Measurements from ENCODE around the gene PLCB1. TPM values are rescaled to one million over a fixed set of nuclear protein-coding genes. Genes with fewer than 3 reads are reported as not detected.
A peak's percentile ranks its signal among the peaks of the same experiment; 100 is the strongest.

Gene PLCB1
- total RNA-seq, 1 experiment from 2014 or later, result 4.4 TPM

DNA sequence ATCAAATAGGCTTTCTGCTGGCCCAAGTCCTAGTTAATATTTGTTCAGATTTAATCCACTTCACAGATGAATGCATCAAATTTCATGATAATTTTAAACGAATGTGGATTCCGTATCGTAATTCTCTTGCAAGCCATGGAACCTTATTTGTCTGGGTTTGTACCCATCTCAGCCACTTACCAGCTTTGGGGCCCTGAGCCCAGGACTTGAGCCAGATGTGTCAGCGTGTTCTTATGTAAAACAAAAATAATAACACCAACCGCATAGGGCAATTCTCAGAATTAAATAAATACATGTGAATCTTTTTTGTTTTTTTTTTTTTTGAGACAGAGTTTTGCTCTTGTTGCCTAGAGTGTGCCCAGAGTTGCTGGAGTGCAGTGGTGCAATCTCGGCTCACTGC lies 654.3 kb downstream of the PLCB1 start:
- Histone ChIP-seq H2AFZ (ENCODE audit: low read length) (no peak overlapping the region), H4K20me1 (ENCODE audit: low read length) (no peaks in the 10 kb centered on the region), H3K36me3 (ENCODE audit: low read depth, low read length) (no peaks in the 10 kb centered on the region), H3K4me1 (ENCODE audit: insufficient read depth, low read length) (no peaks in the 10 kb centered on the region), H3K4me2 (ENCODE audit: low read length) (no peak overlapping the region), H3K9me3 (ENCODE audit: low read length) (no peaks in the 10 kb centered on the region), H3F3A (ENCODE audit: low read length, unreplicated experiment) (no peaks in the 10 kb centered on the region), H3K79me2 (ENCODE audit: low read length) (no peaks in the 10 kb centered on the region), H3K9ac (ENCODE audit: low read length) (no peak overlapping the region), H3K27ac (ENCODE audit: low read length) (no peak overlapping the region), H3K9me2 (replicated peaks; ENCODE audit: low read length) (no peaks in the 10 kb centered on the region), H3K4me3 (ENCODE audit: low read length) (no peak overlapping the region), H3K27me3 (ENCODE audit: low read length) (no peaks in the 10 kb centered on the region)
- POLR2A ChIA-PET (ENCODE audit: unreplicated experiment), result no interaction called here
- no TSS peak for BruUV-seq (replicated peaks)
- intact Hi-C loops (cut with micrococcal nuclease), result no loop called here
- ATAC-seq (no peak), DNase-seq (no peak)
- CTCF ChIA-PET, result no interaction called here
- TF ChIP-seq, protein P1, sequence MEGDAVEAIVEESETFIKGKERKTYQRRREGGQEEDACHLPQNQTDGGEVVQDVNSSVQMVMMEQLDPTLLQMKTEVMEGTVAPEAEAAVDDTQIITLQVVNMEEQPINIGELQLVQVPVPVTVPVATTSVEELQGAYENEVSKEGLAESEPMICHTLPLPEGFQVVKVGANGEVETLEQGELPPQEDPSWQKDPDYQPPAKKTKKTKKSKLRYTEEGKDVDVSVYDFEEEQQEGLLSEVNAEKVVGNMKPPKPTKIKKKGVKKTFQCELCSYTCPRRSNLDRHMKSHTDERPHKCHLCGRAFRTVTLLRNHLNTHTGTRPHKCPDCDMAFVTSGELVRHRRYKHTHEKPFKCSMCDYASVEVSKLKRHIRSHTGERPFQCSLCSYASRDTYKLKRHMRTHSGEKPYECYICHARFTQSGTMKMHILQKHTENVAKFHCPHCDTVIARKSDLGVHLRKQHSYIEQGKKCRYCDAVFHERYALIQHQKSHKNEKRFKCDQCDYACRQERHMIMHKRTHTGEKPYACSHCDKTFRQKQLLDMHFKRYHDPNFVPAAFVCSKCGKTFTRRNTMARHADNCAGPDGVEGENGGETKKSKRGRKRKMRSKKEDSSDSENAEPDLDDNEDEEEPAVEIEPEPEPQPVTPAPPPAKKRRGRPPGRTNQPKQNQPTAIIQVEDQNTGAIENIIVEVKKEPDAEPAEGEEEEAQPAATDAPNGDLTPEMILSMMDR (conservative IDR thresholded peaks at IDR 0.05; ENCODE audit: low read depth, low read length), result no peak
- TF ChIP-seq EZH2phosphoT487 (IDR thresholded peaks at IDR 0.05; ENCODE audit: borderline replicate concordance, low read length) (no peak), EZH2 (IDR thresholded peaks at IDR 0.05; ENCODE audit: low read length, unreplicated experiment) (no peak)

DNA sequence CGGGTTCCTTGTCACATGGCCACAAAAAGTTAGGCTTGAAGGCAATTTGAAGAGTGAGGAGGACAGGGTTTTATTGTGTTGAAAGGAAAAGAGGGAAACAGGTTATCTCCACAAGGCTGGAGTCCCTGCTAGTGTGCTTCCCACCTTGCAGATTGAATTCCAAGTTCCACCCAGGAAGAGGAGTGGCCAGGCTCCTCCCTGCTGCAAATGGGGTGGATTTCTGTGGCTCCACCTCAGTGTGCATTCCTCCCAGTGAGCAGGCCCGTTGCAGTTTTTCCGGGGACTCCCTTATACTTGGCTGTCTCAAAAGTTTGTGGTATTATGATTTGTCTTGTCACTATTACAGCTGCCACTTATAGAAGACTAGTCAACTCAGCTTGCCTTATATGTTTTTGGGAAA lies 655.0 kb downstream of the PLCB1 start:
- Histone ChIP-seq H3K79me2 (ENCODE audit: low read length) (no peaks in the 10 kb centered on the region), H3K36me3 (ENCODE audit: low read depth, low read length) (no peaks in the 10 kb centered on the region), H4K20me1 (ENCODE audit: low read length) (no peaks in the 10 kb centered on the region), H3K9ac (ENCODE audit: low read length) (no peak overlapping the region), H3F3A (ENCODE audit: low read length, unreplicated experiment) (no peaks in the 10 kb centered on the region), H3K9me3 (ENCODE audit: low read length) (no peaks in the 10 kb centered on the region), H2AFZ (ENCODE audit: low read length) (no peak overlapping the region), H3K4me3 (ENCODE audit: low read length) (no peak overlapping the region), H3K27me3 (ENCODE audit: low read length) (no peaks in the 10 kb centered on the region), H3K9me2 (replicated peaks; ENCODE audit: low read length) (no peaks in the 10 kb centered on the region), H3K4me2 (ENCODE audit: low read length) (no peak overlapping the region), H3K27ac (ENCODE audit: low read length) (no peak overlapping the region), H3K4me1 (ENCODE audit: insufficient read depth, low read length) (no peaks in the 10 kb centered on the region)
- no TSS peak for BruUV-seq (replicated peaks)
- TF ChIP-seq EZH2phosphoT487 (IDR thresholded peaks at IDR 0.05; ENCODE audit: borderline replicate concordance, low read length), result no peak
- no peak for TF ChIP-seq EZH2 (IDR thresholded peaks at IDR 0.05; ENCODE audit: low read length, unreplicated experiment)
- TF ChIP-seq, protein P1 (conservative IDR thresholded peaks at IDR 0.05; ENCODE audit: low read depth, low read length), result no peak
- CTCF ChIA-PET, result no interaction called here
- no peak for DNase-seq
- ATAC-seq, result peak; percentile 33; the same call in 1 of the 2 replicates
- intact Hi-C loops (cut with micrococcal nuclease), result no loop called here
- POLR2A ChIA-PET (ENCODE audit: unreplicated experiment), result no interaction called here

DNA sequence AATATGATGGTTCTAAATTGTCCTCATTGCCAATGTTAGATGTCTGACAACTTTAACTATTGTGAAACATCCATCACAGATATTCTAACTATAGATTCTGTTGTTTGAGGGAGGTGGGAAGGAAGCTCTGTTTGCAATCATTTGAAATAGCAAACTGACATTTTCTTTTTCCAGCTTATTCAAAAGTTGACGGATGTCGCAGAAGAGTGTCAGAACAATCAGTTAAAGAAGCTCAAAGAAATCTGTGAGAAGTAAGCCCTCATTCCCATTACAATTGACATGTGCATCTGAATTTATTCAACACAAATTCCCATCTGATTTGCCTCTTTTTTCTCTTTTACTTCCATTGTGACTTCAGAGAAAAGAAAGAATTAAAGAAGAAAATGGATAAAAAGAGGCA lies 656.2 kb downstream of the PLCB1 start:
- Histone ChIP-seq H3K27me3 (ENCODE audit: low read length) (no peaks in the 10 kb centered on the region), H3K79me2 (ENCODE audit: low read length) (no peaks in the 10 kb centered on the region), H2AFZ (ENCODE audit: low read length) (no peak overlapping the region), H3K4me1 (ENCODE audit: insufficient read depth, low read length) (no peaks in the 10 kb centered on the region), H3K9me2 (replicated peaks; ENCODE audit: low read length) (no peaks in the 10 kb centered on the region), H3K4me2 (ENCODE audit: low read length) (no peak overlapping the region), H3K4me3 (ENCODE audit: low read length) (no peak overlapping the region), H3K9me3 (ENCODE audit: low read length) (no peaks in the 10 kb centered on the region), H4K20me1 (ENCODE audit: low read length) (no peaks in the 10 kb centered on the region), H3K9ac (ENCODE audit: low read length) (no peak overlapping the region), H3K36me3 (ENCODE audit: low read depth, low read length) (no peaks in the 10 kb centered on the region), H3K27ac (ENCODE audit: low read length) (no peak overlapping the region), H3F3A (ENCODE audit: low read length, unreplicated experiment) (no peaks in the 10 kb centered on the region)
- POLR2A ChIA-PET (ENCODE audit: unreplicated experiment), result no interaction called here
- CTCF ChIA-PET, result no interaction called here
- no peak for ATAC-seq
- no peak for DNase-seq
- no peak for TF ChIP-seq EZH2 (IDR thresholded peaks at IDR 0.05; ENCODE audit: low read length, unreplicated experiment)
- TF ChIP-seq EZH2phosphoT487 (IDR thresholded peaks at IDR 0.05; ENCODE audit: borderline replicate concordance, low read length), result no peak
- intact Hi-C loops (cut with micrococcal nuclease), result no loop called here
- BruUV-seq (replicated peaks), result no TSS peak

Measured in PC-3 (cell line).